ENCODE measurements around the gene PRR30.

DNA sequence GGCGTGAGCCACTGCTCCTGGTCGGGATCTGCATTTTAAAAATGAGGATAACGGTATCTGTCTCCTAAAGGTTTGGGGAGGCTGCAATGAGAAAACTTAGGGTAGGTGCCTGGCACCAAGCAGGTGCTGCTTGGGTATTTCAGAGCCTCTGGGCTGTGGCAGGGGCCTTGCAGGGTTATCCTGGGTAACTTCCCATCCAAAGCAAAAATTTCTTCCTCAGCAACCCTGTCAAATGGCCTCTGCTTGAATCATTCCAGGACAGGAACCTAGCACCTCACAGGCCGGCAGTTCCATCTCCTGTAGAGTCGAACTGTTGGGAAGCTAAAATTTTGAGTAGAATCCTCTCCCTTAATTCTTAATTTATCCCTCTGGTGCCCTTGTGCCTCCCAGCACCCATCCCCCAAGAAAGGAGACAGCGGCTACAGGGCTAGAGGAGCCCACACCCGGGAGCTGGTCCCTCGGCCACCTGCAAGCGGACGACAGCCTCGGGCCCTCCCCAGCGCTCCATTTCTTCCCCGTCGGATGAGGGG, 21.1 kb downstream of the PRR30 start:
- TF ChIP-seq, protein P1, sequence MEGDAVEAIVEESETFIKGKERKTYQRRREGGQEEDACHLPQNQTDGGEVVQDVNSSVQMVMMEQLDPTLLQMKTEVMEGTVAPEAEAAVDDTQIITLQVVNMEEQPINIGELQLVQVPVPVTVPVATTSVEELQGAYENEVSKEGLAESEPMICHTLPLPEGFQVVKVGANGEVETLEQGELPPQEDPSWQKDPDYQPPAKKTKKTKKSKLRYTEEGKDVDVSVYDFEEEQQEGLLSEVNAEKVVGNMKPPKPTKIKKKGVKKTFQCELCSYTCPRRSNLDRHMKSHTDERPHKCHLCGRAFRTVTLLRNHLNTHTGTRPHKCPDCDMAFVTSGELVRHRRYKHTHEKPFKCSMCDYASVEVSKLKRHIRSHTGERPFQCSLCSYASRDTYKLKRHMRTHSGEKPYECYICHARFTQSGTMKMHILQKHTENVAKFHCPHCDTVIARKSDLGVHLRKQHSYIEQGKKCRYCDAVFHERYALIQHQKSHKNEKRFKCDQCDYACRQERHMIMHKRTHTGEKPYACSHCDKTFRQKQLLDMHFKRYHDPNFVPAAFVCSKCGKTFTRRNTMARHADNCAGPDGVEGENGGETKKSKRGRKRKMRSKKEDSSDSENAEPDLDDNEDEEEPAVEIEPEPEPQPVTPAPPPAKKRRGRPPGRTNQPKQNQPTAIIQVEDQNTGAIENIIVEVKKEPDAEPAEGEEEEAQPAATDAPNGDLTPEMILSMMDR (IDR thresholded peaks at IDR 0.05; ENCODE audit: low read length): no peak
- TF ChIP-seq EZH2 (optimal IDR thresholded peaks at IDR 0.05; ENCODE audit: low read depth, low read length) (no peak), EZH2phosphoT487 (IDR thresholded peaks at IDR 0.05; ENCODE audit: low read length) (no peak)
